H9 (cell line): ENCODE results near the gene ARHGEF5. TPM values are rescaled to one million over a fixed set of nuclear protein-coding genes. Genes with fewer than 3 reads are reported as not detected.
"Not testable (repeated sequence)": the region's sequence is repeated elsewhere in the genome, so short reads cannot be mapped to it uniquely, and the experiment has no call there.

Experiments used
- DNase-seq: peaks from one replicate; pipeline ENCODE4 v3.0.0-alpha.2; 2017
- H2AFZ ChIP-seq: one replicate; pipeline ENCODE4 v1.6.1; 2013; ENCODE audit warnings: mild to moderate bottlenecking, low read length, control low read depth, moderate library complexity
- H2AK5ac ChIP-seq: 2 replicates; pipeline ENCODE4 v1.6.1; 2013; ENCODE audit warnings: low read length, control low read depth, mixed read lengths; ENCODE audit not compliant: insufficient read length
- H2BK120ac ChIP-seq: one replicate; pipeline ENCODE4 v1.6.1; 2013; ENCODE audit warnings: low read depth, mild to moderate bottlenecking, low read length, control low read depth, inconsistent platforms; ENCODE audit not compliant: poor library complexity, severe bottlenecking
- H2BK12ac ChIP-seq: 2 replicates; pipeline ENCODE4 v1.6.1; 2013; ENCODE audit warnings: low read length, control low read depth, mixed read lengths, low read depth; ENCODE audit not compliant: insufficient read length
- H2BK15ac ChIP-seq: 2 replicates; pipeline ENCODE4 v1.6.1; 2013; ENCODE audit warnings: low read depth, low read length, control low read depth
- H2BK20ac ChIP-seq: one replicate; pipeline ENCODE4 v1.6.1; 2013; ENCODE audit warnings: low read depth, mild to moderate bottlenecking, low read length, control low read depth, inconsistent platforms; ENCODE audit not compliant: poor library complexity, severe bottlenecking
- H2BK5ac ChIP-seq: 2 replicates; pipeline ENCODE4 v1.6.1; 2013; ENCODE audit warnings: low read length, control low read depth, mixed read lengths; ENCODE audit not compliant: insufficient read length
- H3K14ac ChIP-seq: 2 replicates; pipeline ENCODE4 v1.6.1; 2013; ENCODE audit warnings: low read length, control low read depth; ENCODE audit not compliant: insufficient read depth
- H3K18ac ChIP-seq: 2 replicates; pipeline ENCODE4 v1.6.1; 2013; ENCODE audit warnings: low read depth, mild to moderate bottlenecking, mixed read lengths, low read length, control low read depth; ENCODE audit not compliant: insufficient read length
- H3K23ac ChIP-seq: 2 replicates; pipeline ENCODE4 v1.6.1; 2013; ENCODE audit warnings: low read length, control low read depth, mixed read lengths, low read depth; ENCODE audit not compliant: insufficient read length
- H3K23me2 ChIP-seq: 2 replicates; pipeline ENCODE4 v1.6.1; 2013; ENCODE audit warnings: low read depth, mild to moderate bottlenecking, mixed read lengths, low read length, control low read depth; ENCODE audit not compliant: insufficient read length, poor library complexity, severe bottlenecking
- H3K27ac ChIP-seq: 2 replicates; pipeline ENCODE4 v1.5.1; 2013; ENCODE audit warnings: low read length, control low read depth, mixed read lengths, low read depth; ENCODE audit not compliant: insufficient read length
- H3K27me3 ChIP-seq: 2 replicates; pipeline ENCODE4 v1.6.1; 2013; ENCODE audit warnings: low read length, control low read depth, inconsistent platforms; ENCODE audit not compliant: insufficient read depth
- H3K4ac ChIP-seq: 2 replicates; pipeline ENCODE4 v1.6.1; 2013; ENCODE audit warnings: low read depth, mild to moderate bottlenecking, control low read depth, inconsistent platforms, low read length, moderate library complexity
- H3K4me1 ChIP-seq: 2 replicates; pipeline ENCODE4 v1.6.1; 2013; ENCODE audit warnings: low read length, control low read depth, inconsistent platforms; ENCODE audit not compliant: insufficient read depth
- H3K4me2 ChIP-seq: 2 replicates; pipeline ENCODE4 v1.6.1; 2013; ENCODE audit warnings: low read length, control low read depth, mixed read lengths; ENCODE audit not compliant: insufficient read length, insufficient read depth
- H3K56ac ChIP-seq: 2 replicates; pipeline ENCODE4 v1.6.1; 2013; ENCODE audit warnings: low read depth, mild to moderate bottlenecking, mixed read lengths, low read length, control low read depth; ENCODE audit not compliant: insufficient read length
- H3K79me1 ChIP-seq: 2 replicates; pipeline ENCODE4 v1.6.1; 2013; ENCODE audit warnings: low read depth, mild to moderate bottlenecking, moderate library complexity, low read length, control low read depth, inconsistent platforms; ENCODE audit not compliant: insufficient read depth, poor library complexity, severe bottlenecking
- H3K79me2 ChIP-seq: 2 replicates; pipeline ENCODE4 v1.6.1; 2013; ENCODE audit warnings: low read length, control low read depth, inconsistent platforms; ENCODE audit not compliant: insufficient read depth
- H3K9ac ChIP-seq: 2 replicates; pipeline ENCODE4 v1.6.1; 2013; ENCODE audit warnings: low read length, control low read depth, mixed read lengths; ENCODE audit not compliant: insufficient read length; ENCODE audit errors: extremely low read depth
- H3K9me3 ChIP-seq: one replicate; pipeline ENCODE4 v1.6.1; 2013; ENCODE audit warnings: low read depth, low read length, inconsistent platforms; ENCODE audit not compliant: control insufficient read depth
- H3T11ph ChIP-seq: one replicate; pipeline ENCODE4 v1.6.1; 2013; ENCODE audit warnings: mild to moderate bottlenecking, low read length, control low read depth, inconsistent platforms
- H4K20me1 ChIP-seq: one replicate; pipeline ENCODE4 v1.6.1; 2013; ENCODE audit not compliant: control insufficient read depth, insufficient read length, insufficient read depth
- H4K5ac ChIP-seq: 2 replicates; pipeline ENCODE4 v1.6.1; 2013; ENCODE audit warnings: low read depth, mild to moderate bottlenecking, mixed read lengths, low read length, control low read depth; ENCODE audit not compliant: insufficient read length
- H4K8ac ChIP-seq: replicated peaks from 2 replicates; pipeline ENCODE4 v1.6.1; 2013; ENCODE audit warnings: low read length, control low read depth, mixed read lengths, low read depth; ENCODE audit not compliant: insufficient read length
- H4K91ac ChIP-seq: 2 replicates; pipeline ENCODE4 v1.6.1; 2013; ENCODE audit warnings: low read depth, mild to moderate bottlenecking, moderate library complexity, mixed read lengths, low read length, control low read depth; ENCODE audit not compliant: insufficient read length
- H3K27ac Mint-ChIP-seq, 3 experiments: 2 replicates in 2 of 3; 3 replicates in 1 of 3; pipeline ENCODE4 v1.8.0; 2020 to 2021; ENCODE audit warnings: mixed read lengths in 3 of 3, mild to moderate bottlenecking in 1 of 3, moderate library complexity in 1 of 3
- H3K27me3 Mint-ChIP-seq: 2 replicates; pipeline ENCODE4 v1.8.0; 2021; ENCODE audit warnings: low read depth, mild to moderate bottlenecking, moderate library complexity, mixed read lengths
- H3K36me3 Mint-ChIP-seq, 3 experiments: 2 replicates in 2 of 3; 3 replicates in 1 of 3; pipeline ENCODE4 v1.8.0; 2020 to 2021; ENCODE audit warnings: low read depth in 3 of 3, mixed read lengths in 3 of 3; ENCODE audit not compliant: insufficient read depth in 1 of 3
- H3K4me1 Mint-ChIP-seq, 2 experiments: 2 replicates each; pipeline ENCODE4 v1.8.0; 2020; ENCODE audit warnings: mixed read lengths in 2 of 2
- H3K4me3 Mint-ChIP-seq, 2 experiments: 2 replicates in 1 of 2; 3 replicates in 1 of 2; pipeline ENCODE4 v1.8.0; 2020 to 2021; ENCODE audit warnings: mild to moderate bottlenecking in 2 of 2, mixed read lengths in 2 of 2, moderate library complexity in 1 of 2
- H3K9me3 Mint-ChIP-seq, 2 experiments: 2 replicates in 1 of 2; 3 replicates in 1 of 2; pipeline ENCODE4 v1.8.0; 2020; ENCODE audit warnings: mild to moderate bottlenecking in 2 of 2, mixed read lengths in 2 of 2, moderate library complexity in 1 of 2
- WGBS: extraction: QIAGEN DNeasy Blood & Tissue Kit; methylation state at CpG from one replicate; pipeline ENCODE4 v1.1.7; 2013; ENCODE audit warnings: missing lambda C conversion rate, low lambda C conversion rate, mixed read lengths; ENCODE audit not compliant: insufficient read length; ENCODE audit errors: extremely low coverage; 5-methylcytosine and 5-hydroxymethylcytosine counted together
- long read RNA-seq: library from polyadenylated mRNA; unstranded; transcript quantifications from one replicate; pipeline ENCODE4 v2.0.0, GENCODE V29; 2020
- total RNA-seq: library from RNA; stranded (reverse); gene quantifications from 2 replicates; pipeline ENCODE4 v1.2.1, GENCODE V29; 2021

ARHGEF5 gene
- 32.3 and 33.9 TPM in 2 replicates for total RNA-seq
- long read RNA-seq, full-length matches to known transcripts = 1 of 35 reads
- long read RNA-seq, partial matches to known transcripts = 24 of 35 reads
- long read RNA-seq, other reads (novel, unspliced or antisense) = 10 of 35 reads

DNA sequence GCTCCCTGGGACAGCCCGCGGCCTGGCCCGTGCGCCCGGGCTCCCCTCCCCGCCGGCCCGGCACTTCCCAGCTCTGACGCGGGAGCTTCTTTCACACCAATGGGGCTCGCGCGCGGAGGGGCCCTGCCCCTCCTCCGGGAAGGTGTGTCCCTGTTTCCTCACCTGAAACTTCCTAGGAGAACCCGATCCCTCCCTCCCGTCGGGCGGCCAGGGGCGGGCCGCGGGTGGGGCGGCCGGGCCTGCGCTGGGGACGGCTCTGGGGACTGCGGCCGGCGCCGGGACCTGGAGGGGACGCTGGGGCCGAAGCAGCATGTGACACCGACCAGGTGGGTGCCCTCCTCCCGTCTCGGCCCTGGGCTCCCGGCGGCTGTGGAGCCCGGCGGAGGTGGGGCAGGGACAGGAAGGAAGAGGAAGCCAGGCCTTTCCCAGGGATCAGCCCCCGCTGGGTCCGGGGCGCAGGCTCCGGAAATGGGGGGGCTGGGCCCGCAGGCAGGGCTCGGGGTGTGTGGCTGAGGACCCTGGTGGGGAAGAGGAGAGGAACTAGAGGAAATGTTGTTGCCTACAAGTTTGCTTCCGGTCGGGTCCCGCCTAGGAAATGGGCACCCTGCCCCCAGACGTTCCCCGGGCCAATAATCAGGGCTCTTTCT, at the start of gene ARHGEF5:
Gene ARHGEF5 (plus strand): TSS at position 227 of the 647 bp plus-strand sequence. CDS start 7,268 bp downstream, outside the sequence.
- not testable (repeated sequence) for H3K14ac ChIP-seq, H3K4me2 ChIP-seq, H3K23me2 ChIP-seq, H2AFZ ChIP-seq, H3K9ac ChIP-seq, H3K27me3 Mint-ChIP-seq, H2BK15ac ChIP-seq, H3K27ac ChIP-seq, H3K4ac ChIP-seq, H2AK5ac ChIP-seq, H4K8ac ChIP-seq, H3K18ac ChIP-seq, H2BK20ac ChIP-seq, H3K79me2 ChIP-seq, H4K20me1 ChIP-seq, H3K56ac ChIP-seq, H3K79me1 ChIP-seq, H2BK5ac ChIP-seq, H3K36me3 Mint-ChIP-seq, DNase-seq, H3K9me3 ChIP-seq, H3K23ac ChIP-seq, H4K91ac ChIP-seq, H2BK12ac ChIP-seq, H3K4me1 ChIP-seq, H2BK120ac ChIP-seq, H3K9me3 Mint-ChIP-seq, H3K27me3 ChIP-seq, H4K5ac ChIP-seq, H3T11ph ChIP-seq
- WGBS = no CpG with 5 or more reads among the region's 50 CpGs
- Mint-ChIP-seq H3K4me1 (peaks cover 9 to 10% of the 10 kb centered on the region in 2 experiments), H3K27ac (peak within 1 kb of the TSS in 2 of 3 experiments; percentile 86 to 96; a peak in 3 of 7 replicates), H3K4me3 (peak within 1 kb of the TSS; percentile 87 to 91)

- not testable (repeated sequence) for H3K27me3 Mint-ChIP-seq, H3K27ac Mint-ChIP-seq
Observed at GRCh38 chr7:144309702-144310101, 45.5 kb upstream of the ARHGEF5 start.

More at GRCh38 chr7:144309702-144310101, 45.5 kb upstream of the ARHGEF5 start:
- not testable (repeated sequence) for DNase-seq, H2AFZ ChIP-seq, H2BK12ac ChIP-seq, H3K4me1 ChIP-seq, H3K4me1 Mint-ChIP-seq, H2BK15ac ChIP-seq, H4K91ac ChIP-seq, H3K4me2 ChIP-seq, H3K23me2 ChIP-seq, H3K9me3 Mint-ChIP-seq, H4K5ac ChIP-seq, H2AK5ac ChIP-seq, H3K23ac ChIP-seq, H3K9me3 ChIP-seq, H3K27ac ChIP-seq, H2BK120ac ChIP-seq, H3K18ac ChIP-seq, H2BK20ac ChIP-seq, H3T11ph ChIP-seq, H4K20me1 ChIP-seq, H3K79me1 ChIP-seq, H4K8ac ChIP-seq, H2BK5ac ChIP-seq, H3K27me3 ChIP-seq, H3K9ac ChIP-seq, H3K36me3 Mint-ChIP-seq, H3K14ac ChIP-seq, H3K79me2 ChIP-seq, H3K4ac ChIP-seq, H3K56ac ChIP-seq, H3K4me3 Mint-ChIP-seq
- no CpG with 5 or more reads among the region's 2 CpGs for WGBS
